ENCODE results near the gene LRRN2.
"Not testable (repeated sequence)": the region's sequence is repeated elsewhere in the genome, so short reads cannot be mapped to it uniquely, and the experiment has no call there.

LRRN2 gene

DNA sequence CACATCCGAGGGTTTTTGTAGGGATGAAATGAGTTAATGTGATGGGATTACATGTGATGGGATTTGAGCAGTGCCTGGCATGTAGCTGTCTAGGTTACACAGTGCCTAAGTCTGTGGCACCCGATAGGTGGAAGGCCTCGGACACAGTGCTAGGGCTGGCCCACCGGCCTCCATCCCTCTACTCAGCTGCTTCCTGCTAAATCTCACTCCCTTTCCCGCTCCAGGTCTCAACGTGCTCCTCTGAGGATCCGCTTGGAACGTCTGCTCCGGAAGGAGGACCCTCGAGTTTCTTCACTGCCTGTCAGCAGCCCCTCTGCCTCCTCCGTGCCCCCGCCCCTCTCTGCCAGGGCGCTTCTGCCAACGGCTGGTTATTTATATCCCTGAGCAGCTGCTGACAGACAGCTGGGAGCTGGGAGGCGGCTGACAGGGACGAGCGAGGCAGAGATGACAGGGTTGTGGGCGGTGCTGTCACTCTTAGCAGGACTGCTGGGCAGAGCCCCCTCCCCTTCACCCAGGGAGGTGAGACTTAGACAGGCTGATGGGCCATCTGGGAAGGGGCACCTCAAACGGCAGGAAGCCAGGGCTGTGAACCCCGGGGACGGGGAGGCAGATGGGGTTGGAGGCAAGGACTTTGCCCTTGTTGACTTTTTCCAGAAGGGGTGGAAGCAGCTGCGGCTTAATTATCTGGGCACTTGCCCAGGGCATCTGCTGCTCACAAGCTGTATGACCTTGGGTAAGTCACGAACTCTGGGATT is 26.6 kb upstream of the LRRN2 start:
- DNase-seq = no peak

DNA sequence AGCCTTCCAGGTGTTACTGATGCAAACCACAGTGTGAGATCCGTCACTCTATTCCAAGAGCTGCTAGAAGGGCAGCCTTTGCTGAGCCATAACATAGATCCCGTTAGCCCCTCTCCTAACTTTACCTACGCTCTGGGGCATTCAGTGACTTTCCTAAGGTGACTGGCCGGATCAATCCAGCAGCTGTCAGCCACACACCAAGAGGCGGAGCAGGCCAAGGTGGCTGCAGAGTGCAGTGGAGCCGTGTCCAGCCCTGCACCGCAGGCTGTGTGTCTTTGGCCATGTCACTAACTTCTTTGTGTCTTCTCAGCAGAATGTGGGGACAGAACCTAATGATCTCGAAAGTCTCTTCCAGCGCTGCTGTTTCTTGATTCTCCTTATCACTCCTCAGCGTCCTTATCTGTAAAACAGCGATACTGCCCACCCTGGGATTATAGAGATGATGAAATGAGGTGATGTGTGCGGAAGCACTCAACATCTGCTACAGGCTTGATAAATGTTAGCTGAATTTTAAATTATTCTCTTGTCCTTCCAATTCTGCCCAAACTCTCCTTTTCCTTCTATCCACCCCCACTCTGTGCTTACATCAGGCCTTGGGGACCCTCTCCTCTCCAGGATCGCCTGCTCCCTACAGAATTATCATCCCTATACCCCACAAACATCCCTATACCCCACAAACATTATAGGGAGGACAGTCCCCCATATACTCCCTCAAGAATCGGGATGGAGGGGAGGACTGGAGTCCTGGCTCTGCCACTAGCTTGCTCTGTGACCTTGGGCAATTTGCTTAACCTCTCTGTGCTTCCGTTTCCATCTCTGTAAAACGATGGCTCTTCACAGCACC is 25.8 kb upstream of the LRRN2 start:
- no peak for DNase-seq

DNA sequence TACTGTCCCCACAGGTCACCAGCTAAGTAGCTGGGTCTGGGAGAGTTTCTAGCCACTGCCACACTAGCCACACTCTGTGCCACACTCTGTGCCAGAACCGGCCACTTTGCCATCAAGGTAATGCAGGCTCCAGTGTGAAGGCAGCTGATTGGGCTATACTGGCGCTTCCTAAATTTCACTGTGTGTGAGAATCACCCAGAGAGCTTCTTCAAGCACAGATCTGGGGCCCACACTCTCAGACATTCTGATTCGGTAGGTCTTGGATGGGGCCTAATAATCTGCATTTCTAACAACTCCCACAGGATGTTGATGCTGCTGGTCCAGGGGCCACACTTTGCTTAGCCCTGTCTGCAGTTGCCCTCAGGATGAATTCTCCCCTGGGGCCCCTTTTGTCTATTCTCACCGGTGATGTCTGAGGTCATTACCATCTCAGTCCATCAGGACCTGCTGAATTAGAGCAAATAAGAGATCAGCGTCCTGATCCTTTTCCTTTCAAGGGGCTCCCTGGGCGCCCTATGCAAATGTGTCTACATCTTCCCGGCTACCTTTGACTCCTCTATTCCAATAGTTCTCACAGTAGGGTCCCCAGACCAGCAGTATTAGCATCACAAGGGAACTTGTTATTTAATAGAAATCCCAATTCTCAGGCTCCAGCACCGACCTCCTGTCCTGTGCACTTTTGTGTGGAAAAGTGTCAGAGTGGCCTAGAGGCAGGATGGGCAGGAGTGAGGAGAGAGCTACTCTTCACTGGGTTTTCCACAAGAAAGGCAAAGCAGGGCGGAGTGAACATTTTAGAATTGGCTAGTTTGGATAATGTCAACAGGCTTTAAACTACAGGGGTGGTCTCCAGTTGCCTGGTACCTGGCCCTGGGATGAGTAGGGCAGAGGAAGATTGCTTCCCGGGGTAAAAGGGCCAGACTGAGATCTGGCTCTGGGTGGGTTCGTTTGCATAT is 24.7 kb upstream of the LRRN2 start:
- DNase-seq = no peak

DNA sequence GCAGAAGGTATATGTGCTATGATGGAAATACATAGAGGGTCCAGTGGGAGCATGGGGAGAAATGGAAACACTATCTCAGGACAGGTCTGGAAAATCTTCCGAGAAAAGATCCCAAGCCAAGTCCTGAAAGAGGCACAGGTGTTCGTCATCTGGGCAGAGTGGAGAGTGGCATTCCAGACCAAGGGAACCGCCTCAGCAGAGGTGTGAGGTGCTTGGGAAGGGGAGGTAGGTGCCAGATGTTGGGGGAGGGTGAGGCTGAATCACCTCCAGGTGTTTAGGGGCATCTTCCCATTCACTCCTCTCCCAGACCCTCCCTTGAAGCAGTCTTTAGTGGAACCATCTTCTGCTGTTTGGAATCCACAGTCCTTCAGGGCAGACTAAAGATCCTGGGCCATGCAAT is 23.5 kb upstream of the LRRN2 start:
- no peak for DNase-seq

DNA sequence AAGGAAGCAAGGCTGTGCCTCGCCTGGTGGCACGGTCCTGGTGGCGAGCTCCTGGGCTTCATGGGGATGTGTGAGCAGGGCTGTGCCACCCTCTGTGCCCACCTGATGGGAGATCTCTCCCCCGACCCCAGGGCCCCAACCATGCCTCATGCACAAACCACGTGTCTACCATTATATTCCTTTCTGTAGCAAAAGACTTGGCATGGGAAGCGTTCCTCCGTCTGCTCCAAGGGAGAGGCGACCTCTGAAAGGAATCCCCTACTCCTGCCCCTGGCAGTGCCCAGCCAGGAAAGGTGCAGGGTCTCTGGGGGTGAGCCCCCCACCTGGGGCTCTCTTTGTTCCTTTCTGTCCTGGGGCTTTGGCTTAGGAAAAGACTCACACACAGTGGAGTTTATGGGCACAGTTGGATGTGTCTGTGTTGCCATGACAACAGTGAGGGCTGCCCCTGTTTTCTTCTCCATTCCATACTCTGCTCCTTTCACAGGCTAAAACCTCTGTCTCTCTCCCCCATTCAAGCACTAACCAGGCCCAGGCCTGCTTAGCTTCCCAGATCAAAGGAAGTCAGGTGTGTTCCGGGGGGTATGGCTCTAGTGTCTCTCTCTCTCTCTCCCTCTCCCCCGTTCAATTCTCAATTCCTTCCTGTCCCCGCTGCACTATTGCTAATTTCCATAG is 21.4 kb upstream of the LRRN2 start:
- no peak for DNase-seq

DNA sequence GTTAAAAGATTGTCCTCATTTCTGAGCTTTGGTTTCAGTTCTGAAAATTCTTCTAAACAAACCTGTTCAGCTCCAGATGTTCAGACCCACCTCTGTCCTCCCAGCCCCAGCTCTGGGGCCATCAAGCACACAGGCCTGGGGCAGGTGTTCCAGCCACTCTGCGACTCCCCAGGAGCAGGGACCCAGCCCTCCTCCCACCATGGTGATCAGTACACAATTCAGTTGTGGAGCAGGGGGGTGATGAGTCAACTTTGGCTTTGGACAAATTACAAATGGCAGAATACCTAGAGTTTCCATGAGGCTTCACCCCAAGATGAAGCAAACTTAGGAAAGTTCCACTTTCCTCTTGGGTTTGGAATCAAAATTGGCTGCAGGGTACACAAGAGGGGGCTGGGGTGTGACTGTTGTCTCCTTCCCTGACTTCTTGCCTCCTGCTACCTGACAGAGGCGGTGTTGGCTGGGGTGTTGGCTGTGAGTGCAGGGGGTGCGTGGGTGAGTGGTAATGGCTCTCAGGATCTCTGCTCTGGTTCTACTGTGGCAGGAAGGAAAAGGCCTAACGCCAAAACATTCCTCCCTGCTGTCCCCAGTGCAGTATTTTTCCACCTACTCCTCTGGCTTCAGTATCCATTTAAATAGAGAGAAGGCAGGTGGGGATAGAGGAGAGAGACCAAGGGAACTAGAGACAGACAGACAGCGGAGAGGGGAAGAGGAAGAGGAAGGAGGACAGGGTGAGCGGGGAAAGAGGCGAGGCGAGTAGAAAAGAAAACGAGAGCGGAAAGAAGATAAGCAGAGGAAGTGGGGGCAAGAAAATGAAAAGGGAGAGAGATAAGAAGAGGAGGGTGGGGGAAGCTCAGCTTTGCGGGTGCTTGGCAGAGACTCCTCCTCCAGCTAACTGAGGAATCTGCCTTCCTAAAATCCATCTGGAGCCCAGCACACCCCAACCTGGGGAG is 20.6 kb upstream of the LRRN2 start:
- no peak for DNase-seq

DNA sequence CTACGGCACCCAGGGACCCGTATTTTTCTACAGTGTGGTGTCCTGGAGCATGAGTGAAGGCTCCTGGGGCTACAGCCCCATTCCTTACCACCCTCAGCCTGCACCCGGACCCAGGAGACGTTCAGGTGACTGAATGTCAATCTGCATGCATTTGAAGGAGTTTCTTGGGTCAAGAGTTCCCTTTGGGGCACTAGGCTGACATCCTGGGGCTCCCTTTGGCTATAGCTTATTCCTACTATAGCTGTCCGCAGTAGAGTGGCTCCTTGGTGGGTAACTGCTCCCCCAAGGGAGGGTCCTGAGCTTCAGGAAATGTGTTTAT is 19.9 kb upstream of the LRRN2 start:
- no peak for DNase-seq

DNA sequence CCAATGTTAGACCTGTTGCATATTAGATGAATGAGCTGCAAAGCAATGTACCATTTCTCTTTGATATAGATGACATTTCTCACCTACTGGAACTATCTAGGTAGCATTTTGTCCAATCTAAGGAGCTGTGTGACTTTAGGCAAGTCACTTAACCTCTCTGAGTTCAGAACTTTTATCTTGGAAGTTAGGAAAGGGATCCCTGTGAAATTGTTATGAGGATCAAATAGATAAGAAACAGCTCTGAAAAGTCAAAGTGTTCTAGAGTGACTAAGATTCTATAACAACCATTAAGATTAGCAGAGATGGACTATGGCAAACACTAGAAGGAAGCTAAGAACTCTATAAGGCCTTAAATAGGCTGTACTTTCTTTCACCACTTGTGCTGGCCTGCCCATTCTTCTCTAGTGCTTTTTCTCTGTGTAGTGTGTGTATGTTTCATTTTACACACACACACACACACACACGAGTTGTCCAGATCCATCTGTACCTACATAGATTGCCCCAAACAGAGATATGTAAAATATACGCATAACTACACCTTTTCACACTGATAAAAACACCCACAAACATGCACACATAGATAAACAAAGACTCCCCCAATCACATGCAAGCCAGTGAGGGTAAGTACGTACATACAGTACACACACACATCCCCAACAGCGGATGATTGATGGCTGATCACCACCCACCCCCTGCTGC is 19.4 kb upstream of the LRRN2 start:
- no peak for DNase-seq

DNA sequence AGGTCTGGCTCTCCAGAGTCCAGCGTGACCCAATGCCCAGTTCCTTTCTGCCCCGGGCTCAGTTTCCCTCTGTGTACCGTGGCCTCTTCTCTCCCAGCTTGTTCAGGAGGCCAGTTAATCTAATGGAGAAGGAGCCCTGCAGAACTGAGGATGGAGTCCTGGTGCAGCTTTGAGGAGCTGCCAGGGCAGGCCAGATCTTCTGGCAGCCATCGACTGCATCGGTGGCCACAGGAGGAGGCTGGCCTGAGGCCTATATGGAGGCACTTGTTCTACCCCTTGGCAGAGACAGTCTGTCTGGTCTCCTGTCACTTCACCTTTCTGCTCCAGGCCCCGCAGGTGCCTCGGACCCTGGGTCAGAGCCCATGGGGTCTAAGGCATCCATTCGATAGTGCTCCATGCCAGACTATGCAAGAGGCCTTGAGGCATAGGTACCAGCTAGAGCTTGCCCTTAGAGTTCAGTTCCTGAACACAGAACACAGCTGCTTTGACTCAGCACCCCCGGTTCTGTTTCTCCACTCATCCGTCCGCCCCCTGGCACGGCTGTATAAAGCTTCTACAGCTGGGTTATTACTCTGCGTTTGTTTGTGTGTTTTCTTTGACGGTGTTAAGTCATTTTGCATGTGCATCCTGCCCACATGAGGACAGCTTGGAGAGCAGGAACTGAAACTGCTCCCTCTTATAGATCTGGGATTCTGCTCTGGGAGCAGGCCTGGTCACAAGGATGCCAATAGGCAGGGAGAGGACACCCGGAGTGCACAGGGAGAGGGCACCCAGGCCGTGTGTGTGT is 18.5 kb upstream of the LRRN2 start:
- DNase-seq = no peak

DNA sequence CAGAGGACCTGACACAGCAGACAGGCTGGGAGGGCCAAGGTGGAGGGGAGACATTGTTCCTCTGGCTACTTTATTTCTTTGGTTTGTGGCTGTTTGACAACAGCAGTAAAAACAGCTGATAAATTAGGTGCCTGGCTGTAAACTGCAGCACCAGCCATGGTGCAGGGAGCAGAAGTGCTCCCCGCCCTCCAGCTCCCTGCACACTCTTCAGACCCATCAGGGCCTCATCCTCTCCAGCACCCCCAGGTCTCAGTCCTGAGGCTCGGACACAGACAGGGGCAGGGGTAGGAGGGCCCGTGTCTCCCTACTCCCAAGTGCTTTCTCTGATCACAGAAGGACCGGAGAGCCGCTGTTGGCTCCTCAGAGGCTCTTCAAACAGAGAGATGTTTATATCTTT is 17.7 kb upstream of the LRRN2 start:
- no peak for DNase-seq

DNA sequence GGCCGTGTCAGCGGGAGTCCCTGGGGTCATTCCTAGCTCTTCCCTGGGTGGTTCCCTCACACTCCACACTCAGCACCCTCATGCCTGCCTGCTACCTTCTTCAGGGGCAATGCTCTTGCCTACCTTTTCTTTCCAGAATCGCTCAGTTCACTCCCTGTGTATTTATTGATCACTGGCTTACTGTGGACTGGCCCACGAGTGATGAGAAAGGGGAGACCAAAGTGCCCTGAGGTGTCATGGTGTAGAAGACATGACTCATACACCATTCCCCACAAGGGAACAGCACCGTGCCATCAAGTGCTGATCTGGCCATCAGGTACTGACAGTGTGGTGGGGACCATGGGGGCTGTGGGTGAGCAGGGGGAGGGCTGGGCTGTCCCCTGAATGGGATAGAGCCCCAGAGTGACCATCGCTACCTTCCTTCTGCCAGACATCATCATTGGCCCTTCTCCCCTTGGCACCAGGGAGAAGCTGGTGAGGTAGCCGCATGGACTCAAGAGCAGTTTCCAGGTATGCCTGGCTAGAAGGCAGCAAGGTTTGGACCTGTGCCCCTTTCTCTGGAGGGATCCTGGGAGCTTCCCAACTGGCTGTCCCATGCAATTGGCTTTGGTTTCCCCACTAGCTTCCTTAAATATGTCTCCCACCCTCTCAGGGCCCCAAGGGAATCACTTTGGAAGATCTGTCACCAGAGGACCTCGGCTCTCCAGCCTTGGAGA is 17.2 kb upstream of the LRRN2 start:
- DNase-seq = no peak

DNA sequence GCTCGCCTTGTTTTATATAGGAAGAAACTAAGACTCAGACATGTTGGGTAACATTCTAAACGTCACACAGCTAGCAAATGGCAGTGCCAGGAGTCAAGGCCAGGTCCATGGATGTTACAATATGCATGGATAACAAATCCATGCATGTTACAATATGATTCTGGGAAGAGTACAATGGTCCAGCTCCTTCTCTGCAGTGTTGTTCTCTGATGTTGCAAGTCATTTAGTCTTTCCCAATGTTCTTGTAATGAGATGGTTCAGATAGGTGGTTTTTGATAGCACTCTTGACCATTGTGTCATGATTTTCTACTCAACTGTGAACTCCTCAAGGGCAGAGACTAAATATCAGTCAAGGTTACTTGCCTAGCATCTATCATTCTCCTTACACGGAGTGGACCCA is 15.7 kb upstream of the LRRN2 start:
- DNase-seq = no peak

DNA sequence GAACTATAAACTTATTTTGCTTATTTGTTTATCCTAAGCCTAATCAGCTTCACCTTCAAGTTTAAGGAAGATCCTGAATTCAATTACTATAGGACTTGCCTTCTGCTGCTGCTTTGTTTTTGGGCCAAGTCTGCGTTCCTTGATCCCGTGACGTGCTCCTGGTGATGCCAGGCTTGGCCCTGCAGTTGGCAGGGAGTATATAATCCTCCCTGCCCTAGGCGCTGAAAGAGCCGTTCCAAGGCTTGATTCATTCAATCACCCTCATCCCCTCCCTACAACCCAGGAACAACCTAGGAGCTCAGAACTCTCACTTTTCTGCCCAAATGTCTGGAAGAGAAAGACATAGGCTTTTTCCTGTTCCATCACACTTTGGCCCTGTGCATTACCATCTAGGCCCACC is 12.4 kb upstream of the LRRN2 start:
- no peak for DNase-seq

DNA sequence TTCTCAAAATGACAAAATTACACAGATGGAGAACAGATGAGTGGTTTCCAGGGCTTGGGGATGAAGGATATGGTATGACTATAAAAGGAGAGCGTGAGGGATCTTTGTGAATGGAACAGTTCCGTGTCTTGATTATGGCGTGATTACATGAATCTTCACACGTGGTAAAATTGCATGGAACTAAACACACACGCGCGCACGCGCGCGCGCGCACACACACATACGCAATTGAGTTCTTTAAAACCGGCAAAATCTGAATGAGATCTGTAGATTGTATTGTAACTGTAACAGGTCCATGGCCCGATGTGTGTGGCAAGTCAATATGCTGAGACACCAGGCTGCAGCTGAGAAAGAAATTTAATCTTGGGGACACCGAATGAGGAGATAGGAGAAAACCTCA is 11.1 kb upstream of the LRRN2 start:
- no peak for DNase-seq

DNA sequence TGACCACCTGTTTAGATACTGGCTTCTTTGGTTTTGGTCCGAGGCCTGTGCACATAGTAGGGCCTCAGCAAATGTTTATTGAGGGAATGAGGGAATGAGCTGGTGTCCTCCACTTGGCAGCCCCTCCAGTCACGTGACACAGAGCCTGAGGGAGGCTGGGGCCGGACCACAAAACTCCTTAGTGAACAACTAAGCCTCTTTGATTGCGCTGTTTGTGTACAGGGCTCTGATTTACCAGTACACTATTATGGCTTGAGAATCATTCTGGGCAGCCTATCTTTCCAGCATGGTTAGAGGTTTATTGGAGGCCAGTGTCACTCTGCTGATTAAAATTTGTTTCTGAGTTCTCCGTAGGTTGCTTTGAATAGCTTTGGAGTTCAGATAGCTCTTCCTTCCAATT is 10.2 kb upstream of the LRRN2 start:
- no peak for DNase-seq

DNA sequence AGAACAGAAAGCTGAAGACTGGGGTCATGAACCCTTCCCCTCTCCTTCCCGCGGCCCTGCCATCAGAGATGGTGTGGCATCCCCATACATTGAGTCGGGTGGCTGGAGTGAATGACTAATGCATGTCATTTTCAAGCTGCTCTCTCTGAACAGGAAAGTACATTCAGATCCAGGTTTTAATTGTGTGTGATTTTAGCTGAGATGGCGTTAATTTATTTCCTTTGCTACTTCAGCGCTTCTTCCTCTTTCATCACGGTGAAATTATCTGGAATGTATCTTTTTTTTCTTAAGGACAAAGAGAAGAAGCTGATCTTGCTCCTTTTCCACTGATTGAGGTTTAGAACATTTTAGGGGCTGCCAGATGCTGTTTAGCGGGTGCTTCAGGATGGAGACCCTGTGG is 8.6 kb upstream of the LRRN2 start:
- no peak for DNase-seq

DNA sequence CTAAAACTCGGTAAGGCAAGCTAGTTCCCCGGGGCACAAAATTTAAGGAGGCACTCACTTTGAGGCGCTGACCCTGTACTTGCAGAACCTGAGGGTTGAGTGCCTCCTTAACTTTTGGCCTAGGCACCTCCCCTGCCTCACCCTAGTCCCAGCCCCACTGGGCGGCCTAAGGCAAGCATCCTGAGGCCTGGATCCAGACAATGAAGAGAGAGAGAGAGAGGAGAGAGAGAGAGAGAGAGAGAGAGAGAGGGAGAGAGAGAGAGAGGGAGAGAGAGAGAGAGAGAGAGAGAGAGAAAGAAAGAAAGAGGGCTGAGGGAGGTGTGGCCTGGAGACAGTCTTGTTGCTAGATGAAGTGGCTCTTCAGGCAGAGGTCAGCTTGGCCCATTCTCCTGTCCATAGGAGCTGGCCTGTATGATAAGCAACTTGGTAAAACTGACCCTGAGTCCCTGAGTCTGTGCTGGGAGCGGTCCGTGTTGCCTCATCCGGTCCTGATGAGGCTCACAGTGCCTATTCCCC is 7.4 kb upstream of the LRRN2 start:
- DNase-seq = no peak

DNA sequence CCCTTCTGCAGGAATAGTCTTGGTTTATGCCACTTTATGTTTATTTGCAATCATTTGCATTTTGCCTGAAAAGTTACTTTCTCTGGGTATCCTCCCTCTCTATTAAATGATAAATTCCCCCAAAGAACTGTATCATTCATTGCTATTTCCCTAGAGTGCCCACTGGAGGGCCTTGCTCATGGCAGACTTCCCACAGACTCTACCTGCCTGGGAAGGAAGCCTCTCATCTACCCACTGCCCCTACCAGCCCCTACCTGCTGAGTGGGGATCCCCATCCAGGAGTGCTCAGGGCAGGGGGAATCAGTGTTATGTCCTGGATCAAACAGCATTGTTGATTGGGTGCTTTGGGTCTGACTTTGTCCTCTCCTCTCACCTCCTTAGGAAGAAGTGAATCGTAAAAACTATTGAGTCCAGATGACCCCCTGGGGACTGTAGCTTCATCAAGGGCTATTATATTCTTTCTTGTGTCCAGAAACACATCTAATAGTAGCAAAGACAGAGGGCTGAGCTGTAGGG is 6.8 kb upstream of the LRRN2 start:
- DNase-seq = no peak

DNA sequence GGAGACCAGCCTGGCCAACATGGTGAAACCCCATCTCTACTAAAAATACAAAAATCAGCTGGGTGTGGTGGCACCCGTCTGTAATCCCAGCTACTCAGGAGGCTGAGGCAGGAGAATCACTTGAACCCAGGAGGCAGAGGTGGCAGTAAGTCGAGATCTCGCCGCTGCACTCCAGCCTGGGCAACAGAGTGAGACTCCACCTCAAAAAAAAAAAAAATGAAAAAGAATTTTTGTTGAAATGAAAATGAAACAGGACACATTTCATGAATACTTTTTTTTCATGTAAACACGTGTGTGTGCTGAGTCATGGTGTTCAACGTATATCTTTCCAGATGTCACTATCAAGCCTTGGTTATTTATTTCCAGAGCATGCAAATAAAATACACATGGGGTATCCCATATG is 5.8 kb upstream of the LRRN2 start:
- DNase-seq = not testable (repeated sequence)

Measured in stimulated activated naive CD4-positive, alpha-beta T cell treated with Interleukin-2 at 50 U/mL for 16 hours (primary cell).